GM12864 (cell line): ENCODE results near the gene CDC42EP4.

ENCODE experiments used
- DNase-seq: peaks from one replicate; pipeline ENCODE4 v3.0.0-alpha.2; 2011; ENCODE audit warnings: low read depth
- H3K4me3 ChIP-seq: 2 replicates; pipeline ENCODE4 v1.5.1; 2011; ENCODE audit warnings: mild to moderate bottlenecking, low read depth, low read length, control low read depth
- CTCF ChIP-seq: IDR thresholded peaks from 2 replicates; pipeline ENCODE4 v1.5.1; 2011; ENCODE audit warnings: low read depth, mild to moderate bottlenecking, moderate library complexity, low read length, control low read depth, inconsistent platforms; ENCODE audit errors: missing control alignments

CDC42EP4 gene

GRCh38 chr17:73289549-73290254, 22.1 kb downstream of the CDC42EP4 start:
- no peak for DNase-seq
- no peak for TF ChIP-seq CTCF
- H3K4me3 ChIP-seq = no peak overlapping the region

- TF ChIP-seq CTCF = no peak
- DNase-seq = no peak
- H3K4me3 ChIP-seq = no peak overlapping the region
Measured at GRCh38 chr17:73288534-73289302, 23.1 kb downstream of the CDC42EP4 start.

GRCh38 chr17:73286863-73287296, 24.9 kb downstream of the CDC42EP4 start:
- H3K4me3 ChIP-seq = no peak overlapping the region

GRCh38 chr17:73285916-73286862, 25.6 kb downstream of the CDC42EP4 start:
- H3K4me3 ChIP-seq = no peak overlapping the region
- no peak for TF ChIP-seq CTCF
- DNase-seq = no peak

More at GRCh38 chr17:73286863-73287296, 24.9 kb downstream of the CDC42EP4 start:
- no peak for TF ChIP-seq CTCF
- DNase-seq = no peak

- H3K4me3 ChIP-seq = no peak overlapping the region
- no peak for DNase-seq
- no peak for TF ChIP-seq CTCF
Measured at GRCh38 chr17:73285603-73285908, 26.2 kb downstream of the CDC42EP4 start.

- DNase-seq = no peak
- TF ChIP-seq CTCF = no peak
- no peak overlapping the region for H3K4me3 ChIP-seq
Measured at GRCh38 chr17:73284906-73285602, 26.7 kb downstream of the CDC42EP4 start.
